SK-N-SH (cell line): ENCODE measurements around the gene UCHL1. TPM values are rescaled to one million over a fixed set of nuclear protein-coding genes. Genes with fewer than 3 reads are reported as not detected.

ENCODE experiments used
- CTCF ChIA-PET: fragments of 300-600, 350-600 bp; formaldehyde crosslinking; extraction: SDS; loops from one replicate; lab custom pipeline; 2021; lab: Yijun Ruan, JAX
- POLR2A ChIA-PET: fragments of 350-600 bp; sonication (Branson Sonifier 250); formaldehyde crosslinking; extraction: SDS; loops from one replicate; lab custom pipeline; 2020; ENCODE audit warnings: antibody characterized with exemption, inconsistent platforms; lab: Yijun Ruan, JAX
- DNase-seq: peaks from one replicate; pipeline ENCODE4 v3.0.0; 2012
- H2AFZ ChIP-seq: fragments of 200-600 bp; sonication (generic); 2 replicates; pipeline ENCODE4 v1.8.1; 2016; ENCODE audit warnings: antibody characterized with exemption, mild to moderate bottlenecking, low read depth
- H3F3A ChIP-seq: fragments of 200-600 bp; sonication (generic); replicated peaks from 2 replicates; pipeline ENCODE3; 2016; ENCODE audit warnings: antibody characterized with exemption, mild to moderate bottlenecking; ENCODE audit not compliant: insufficient read depth
- H3K27ac ChIP-seq, 2 experiments: fragments of 200-500 bp in 1 of 2; fragments of 200-600 bp in 1 of 2; sonication (Bioruptor generic) in 1 of 2; sonication (generic), shearing (Covaris generic) in 1 of 2; 2 replicates each; pipeline versions ENCODE4 v1.5.1 to v1.6.1; 2014 to 2016; ENCODE audit warnings: low read depth in 2 of 2, inconsistent platforms in 1 of 2, low read length in 1 of 2, mild to moderate bottlenecking in 1 of 2, mixed read lengths in 1 of 2
- H3K27me3 ChIP-seq: fragments of 200-600 bp; sonication (generic), shearing (Covaris generic); 2 replicates; pipeline ENCODE4 v1.6.1; 2016; ENCODE audit warnings: mixed run types; ENCODE audit not compliant: insufficient read depth
- H3K36me3 ChIP-seq, 2 experiments: fragments of 200-500 bp in 1 of 2; fragments of 200-600 bp in 1 of 2; sonication (Bioruptor generic) in 1 of 2; sonication (generic) in 1 of 2; replicated peaks in 1 of 2; 2 replicates each; pipeline versions ENCODE3 to v1.5.1; 2014 to 2016; ENCODE audit warnings: low read length in 1 of 2, mild to moderate bottlenecking in 1 of 2; ENCODE audit not compliant: insufficient read depth in 2 of 2, control insufficient read depth in 1 of 2
- H3K4me1 ChIP-seq, 2 experiments: fragments of 200-500 bp in 1 of 2; fragments of 200-600 bp in 1 of 2; sonication (Bioruptor generic) in 1 of 2; sonication (generic), shearing (Covaris generic) in 1 of 2; 2 replicates each; pipeline versions ENCODE4 v1.5.1 to v1.6.1; 2014 to 2016; ENCODE audit warnings: low read depth in 1 of 2, low read length in 1 of 2, mixed run types in 1 of 2; ENCODE audit not compliant: insufficient read depth in 2 of 2, control insufficient read depth in 1 of 2
- H3K4me2 ChIP-seq: fragments of 200-600 bp; sonication (generic), shearing (Covaris generic); 2 replicates; pipeline ENCODE4 v1.6.1; 2017; ENCODE audit warnings: mixed run types
- H3K4me3 ChIP-seq, 2 experiments: fragments of 200-500 bp in 1 of 2; fragments of 200-600 bp in 1 of 2; sonication (Bioruptor generic) in 1 of 2; sonication (generic), shearing (Covaris generic) in 1 of 2; 2 replicates each; pipeline versions ENCODE4 v1.5.1 to v1.8.1; 2014 to 2016; ENCODE audit warnings: low read depth in 2 of 2, inconsistent platforms in 1 of 2, low read length in 1 of 2, mild to moderate bottlenecking in 1 of 2, mixed read lengths in 1 of 2, moderate library complexity in 1 of 2
- H3K79me2 ChIP-seq: fragments of 200-600 bp; sonication (generic); 2 replicates; pipeline ENCODE4 v1.8.1; 2017; ENCODE audit warnings: mild to moderate bottlenecking; ENCODE audit not compliant: insufficient read depth
- H3K9ac ChIP-seq: fragments of 200-600 bp; sonication (generic); 2 replicates; pipeline ENCODE4 v1.6.1; 2017; ENCODE audit warnings: mixed run types
- H3K9me2 ChIP-seq: fragments of 200-600 bp; sonication (generic); 2 replicates; pipeline ENCODE4 v1.6.1; 2017; ENCODE audit warnings: mixed run types
- H3K9me3 ChIP-seq: fragments of 200-600 bp; sonication (generic); 2 replicates; pipeline ENCODE4 v1.6.1; 2017; ENCODE audit warnings: mixed run types, mild to moderate bottlenecking, moderate library complexity
- H4K20me1 ChIP-seq: fragments of 200-600 bp; sonication (generic); 2 replicates; pipeline ENCODE4 v1.6.1; 2017; ENCODE audit warnings: mild to moderate bottlenecking, mixed run types; ENCODE audit not compliant: insufficient read depth
- CHD2 ChIP-seq: fragments of 150-350 bp; IDR thresholded peaks from 2 replicates; pipeline ENCODE4 v1.6.1; 2018; ENCODE audit warnings: low read length; ENCODE audit not compliant: partially characterized antibody
- EP300 ChIP-seq, 2 experiments: IDR thresholded peaks; 2 replicates each; pipeline versions ENCODE4 v1.4.0 to v1.6.1; 2012; ENCODE audit warnings: borderline replicate concordance in 1 of 2, low read depth in 1 of 2, low read length in 1 of 2
- EZH2phosphoT487 ChIP-seq: fragments of 200-600 bp; sonication (generic); IDR thresholded peaks from 2 replicates; pipeline ENCODE4 v1.6.1; 2017; ENCODE audit warnings: low read depth, mixed run types, mild to moderate bottlenecking, antibody characterized with exemption, moderate library complexity, borderline replicate concordance
- FOXJ3 ChIP-seq: sonication (generic); formaldehyde crosslinking; IDR thresholded peaks from 2 replicates; pipeline ENCODE4 v1.5.1; 2020; ENCODE audit warnings: mild to moderate bottlenecking, missing genetic modification reagents
- GABPA ChIP-seq: IDR thresholded peaks from 2 replicates; pipeline ENCODE4 v1.4.0; 2012; ENCODE audit warnings: low read depth, mild to moderate bottlenecking
- GATA2 ChIP-seq: sonication (generic); formaldehyde crosslinking; IDR thresholded peaks from 2 replicates; pipeline ENCODE4 v1.5.0; 2020; ENCODE audit warnings: mild to moderate bottlenecking, missing genetic modification reagents
- IRF3 ChIP-seq: fragments of 150-350 bp; IDR thresholded peaks from 2 replicates; pipeline ENCODE4 v1.6.1; 2016; ENCODE audit warnings: mild to moderate bottlenecking, low read depth, low read length
- JUND ChIP-seq: IDR thresholded peaks from 2 replicates; pipeline ENCODE4 v1.4.0; 2012
- MAX ChIP-seq: IDR thresholded peaks from 2 replicates; pipeline ENCODE4 v1.4.0; 2012; ENCODE audit warnings: low read depth
- MEF2A ChIP-seq: IDR thresholded peaks from 2 replicates; pipeline ENCODE4 v1.4.0; 2012; ENCODE audit warnings: low read depth, borderline replicate concordance
- MXI1 ChIP-seq: IDR thresholded peaks from 2 replicates; pipeline ENCODE4 v1.6.1; 2012; ENCODE audit warnings: mild to moderate bottlenecking, low read depth, low read length, improper control_type of control experiment
- POLR2AphosphoS5 ChIP-seq: IDR thresholded peaks from 2 replicates; pipeline ENCODE4 v1.6.1; 2012; ENCODE audit warnings: low read depth, low read length
- RCOR1 ChIP-seq: fragments of 150-350 bp; IDR thresholded peaks from 2 replicates; pipeline ENCODE4 v1.6.1; 2017; ENCODE audit warnings: antibody characterized with exemption, low read length
- REST ChIP-seq: IDR thresholded peaks from 2 replicates; pipeline ENCODE4 v1.6.1; 2012; ENCODE audit warnings: mild to moderate bottlenecking, low read depth, low read length, moderate library complexity
- RFX5 ChIP-seq: IDR thresholded peaks from 2 replicates; pipeline ENCODE4 v1.6.1; 2012; ENCODE audit warnings: mild to moderate bottlenecking, improper control_type of control experiment, low read length
- SIN3A ChIP-seq: IDR thresholded peaks from 2 replicates; pipeline ENCODE4 v1.6.1; 2012; ENCODE audit warnings: low read depth, mild to moderate bottlenecking, low read length, moderate library complexity, borderline replicate concordance
- SMC3 ChIP-seq: IDR thresholded peaks from 2 replicates; pipeline ENCODE4 v1.6.1; 2012; ENCODE audit warnings: low read depth, low read length, improper control_type of control experiment
- TAF1 ChIP-seq: IDR thresholded peaks from 2 replicates; pipeline ENCODE4 v1.6.1; 2012; ENCODE audit warnings: low read depth, mild to moderate bottlenecking, low read length, moderate library complexity, borderline replicate concordance
- TCF12 ChIP-seq: IDR thresholded peaks from 2 replicates; pipeline ENCODE4 v1.4.0; 2012
- WGBS: methylation state at CpG from one replicate; pipeline ENCODE4 v1.1.6; 2017; ENCODE audit warnings: low lambda C conversion rate; 5-methylcytosine and 5-hydroxymethylcytosine counted together
- polyA plus RNA-seq, 3 experiments: library from polyadenylated mRNA; depleted of rRNA; stranded (reverse); fragments of >200 nt; gene quantifications; 2 replicates each; pipeline ENCODE4 v1.2.3, GENCODE V29; 2012
- TF ChIP-seq, protein P1 (sequence below): IDR thresholded peaks from 2 replicates; pipeline ENCODE4 v1.4.0; 2012; ENCODE audit warnings: low read depth, borderline replicate concordance
- TF ChIP-seq, protein P2 (sequence below): IDR thresholded peaks from 2 replicates; pipeline ENCODE4; 2012

Gene UCHL1
- 1,518 and 1,901 TPM in 2 replicates for polyA plus RNA-seq (2012; rRNA removed)
- polyA plus RNA-seq (2012; cell fraction: cytosol; rRNA removed): 1,568 and 1,703 TPM in 2 replicates
- polyA plus RNA-seq (2012; cell fraction: nucleus; rRNA removed): 3,000 and 3,222 TPM in 2 replicates

GRCh38 chr4:41256740-41257256 lies at the start of gene UCHL1:
Gene UCHL1, plus strand, starts transcription at chr4:41256928. Its CDS starts 49 bp downstream, at chr4:41256977.
- peaks cover 23% of the 10 kb centered on the region for H4K20me1 ChIP-seq
- TF ChIP-seq IRF3 (0 out of 2 replicates have a peak, but pooled peaks have one; percentile 16), EZH2phosphoT487 (no peak), RFX5 (no peak), RCOR1 (0 out of 2 replicates have a peak, but pooled peaks have one; percentile 24), GATA2 (CRISPR knock-in tag) (0 out of 2 replicates have a peak, but pooled peaks have one; percentile 33), MAX (peak; percentile 83), TAF1 (peak; percentile 99), TCF12 (peak; percentile 34; the same call in 1 of the 2 replicates), EP300 (IDR thresholded peaks at IDR 0.05; ENCODE audit: borderline replicate concordance in 1 of 2, low read depth in 1 of 2, low read length in 1 of 2) (peak; percentile 12 to 55; a peak in 2 of 4 replicates), GABPA (no peak), SMC3 (no peak), JUND (peak; percentile 32; the same call in 1 of the 2 replicates), CHD2 (peak; percentile 59), MEF2A (no peak), MXI1 (peak; percentile 73; the same call in 1 of the 2 replicates), SIN3A (peak; percentile 87; the same call in 1 of the 2 replicates), FOXJ3 (CRISPR knock-in tag) (peak; percentile 9; the same call in 1 of the 2 replicates), REST (peak; percentile 66; the same call in 1 of the 2 replicates), POLR2AphosphoS5 (peak; percentile 100)
- TF ChIP-seq, protein P1, sequence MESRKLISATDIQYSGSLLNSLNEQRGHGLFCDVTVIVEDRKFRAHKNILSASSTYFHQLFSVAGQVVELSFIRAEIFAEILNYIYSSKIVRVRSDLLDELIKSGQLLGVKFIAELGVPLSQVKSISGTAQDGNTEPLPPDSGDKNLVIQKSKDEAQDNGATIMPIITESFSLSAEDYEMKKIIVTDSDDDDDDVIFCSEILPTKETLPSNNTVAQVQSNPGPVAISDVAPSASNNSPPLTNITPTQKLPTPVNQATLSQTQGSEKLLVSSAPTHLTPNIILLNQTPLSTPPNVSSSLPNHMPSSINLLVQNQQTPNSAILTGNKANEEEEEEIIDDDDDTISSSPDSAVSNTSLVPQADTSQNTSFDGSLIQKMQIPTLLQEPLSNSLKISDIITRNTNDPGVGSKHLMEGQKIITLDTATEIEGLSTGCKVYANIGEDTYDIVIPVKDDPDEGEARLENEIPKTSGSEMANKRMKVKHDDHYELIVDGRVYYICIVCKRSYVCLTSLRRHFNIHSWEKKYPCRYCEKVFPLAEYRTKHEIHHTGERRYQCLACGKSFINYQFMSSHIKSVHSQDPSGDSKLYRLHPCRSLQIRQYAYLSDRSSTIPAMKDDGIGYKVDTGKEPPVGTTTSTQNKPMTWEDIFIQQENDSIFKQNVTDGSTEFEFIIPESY: no peak
- TF ChIP-seq, protein P2, sequence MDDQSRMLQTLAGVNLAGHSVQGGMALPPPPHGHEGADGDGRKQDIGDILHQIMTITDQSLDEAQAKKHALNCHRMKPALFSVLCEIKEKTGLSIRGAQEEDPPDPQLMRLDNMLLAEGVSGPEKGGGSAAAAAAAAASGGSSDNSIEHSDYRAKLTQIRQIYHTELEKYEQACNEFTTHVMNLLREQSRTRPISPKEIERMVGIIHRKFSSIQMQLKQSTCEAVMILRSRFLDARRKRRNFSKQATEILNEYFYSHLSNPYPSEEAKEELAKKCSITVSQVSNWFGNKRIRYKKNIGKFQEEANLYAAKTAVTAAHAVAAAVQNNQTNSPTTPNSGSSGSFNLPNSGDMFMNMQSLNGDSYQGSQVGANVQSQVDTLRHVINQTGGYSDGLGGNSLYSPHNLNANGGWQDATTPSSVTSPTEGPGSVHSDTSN: 0 out of 2 replicates have a peak, but pooled peaks have one; percentile 8
- TF ChIP-seq, all 33 proteins: peak for 15
- POLR2A ChIA-PET: interaction anchor here (0.7 to 4.7 kb wide), 23 partner anchors 8 to 1618 kb away, joined by 3 to 67 read pairs (median 4); partner anchors contain the start of genes APBB2, SLC30A9 and SMIM14
- peak within 1 kb of the TSS; percentile 60 for H2AFZ ChIP-seq
- H3K79me2 ChIP-seq: peaks cover 41% of the 10 kb centered on the region; the same call in 1 of the 2 replicates
- H3K36me3 ChIP-seq: peaks cover 27 to 28% of the 10 kb centered on the region in 2 experiments
- no peaks in the 10 kb centered on the region for H3K27me3 ChIP-seq
- peak within 1 kb of the TSS; percentile 73 to 95 for H3K27ac ChIP-seq
- no peaks in the 10 kb centered on the region for H3K9me3 ChIP-seq
- H3K9ac ChIP-seq: peak within 1 kb of the TSS; percentile 95
- H3K4me1 ChIP-seq: peaks cover 10 to 16% of the 10 kb centered on the region in 2 experiments; a peak in 3 of 4 replicates
- H3K9me2 ChIP-seq: no peaks in the 10 kb centered on the region
- 1% methylated on average over 24 of the region's 55 CpGs for WGBS
- peaks cover 3% of the 10 kb centered on the region for H3F3A ChIP-seq
- peak within 1 kb of the TSS; percentile 77 to 97 for H3K4me3 ChIP-seq
- CTCF ChIA-PET: interaction anchor here (0.9 to 3.9 kb wide), 8 partner anchors 11 to 405 kb away, joined by 3 to 15 read pairs (median 6); partner anchors contain the start of gene APBB2
- DNase-seq: peak; percentile 97
- peak within 1 kb of the TSS; percentile 89 for H3K4me2 ChIP-seq
